OCI-LY7 (cell line): ENCODE measurements around the gene SRCIN1. TPM values are rescaled to one million over a fixed set of nuclear protein-coding genes. Genes with fewer than 3 reads are reported as not detected.

Experiments
- BruUV-seq: library from RNA; stranded (reverse); fragments of 400-500 nt; replicated peaks from 2 replicates; lab custom pipeline; 2021; lab: Mats Ljungman, UMichigan
- CTCF ChIA-PET: fragments of 300-600 bp; sonication (Branson Sonifier 250); formaldehyde crosslinking; loops from one replicate; lab custom pipeline; 2022; ENCODE audit warnings: antibody characterized with exemption; ENCODE audit not compliant: unreplicated experiment; lab: Charles Lee
- POLR2A ChIA-PET: fragments of 300-600 bp; sonication (Branson Sonifier 250); formaldehyde crosslinking; loops from one replicate; lab custom pipeline; 2022; ENCODE audit warnings: antibody characterized with exemption; lab: Charles Lee
- DNase-seq: peaks from one replicate; pipeline ENCODE4 v3.0.0-alpha.2; 2015; ENCODE audit warnings: low spot score
- H2AFZ ChIP-seq: fragments of 200-600 bp; sonication (generic), shearing (Covaris generic); 2 replicates; pipeline ENCODE4 v1.6.1; 2014; ENCODE audit warnings: mild to moderate bottlenecking, antibody characterized with exemption, low read length, moderate library complexity
- H3K27ac ChIP-seq: fragments of 200-600 bp; sonication (generic); 2 replicates; pipeline ENCODE4 v1.5.1; 2014; ENCODE audit warnings: mixed run types, low read depth, mild to moderate bottlenecking, moderate library complexity, low read length, inconsistent platforms; ENCODE audit not compliant: poor library complexity, severe bottlenecking
- H3K36me3 ChIP-seq: fragments of 200-600 bp; sonication (generic); 2 replicates; pipeline ENCODE4 v1.6.1; 2014; ENCODE audit warnings: mild to moderate bottlenecking, antibody characterized with exemption, low read length, moderate library complexity, mixed read lengths; ENCODE audit not compliant: insufficient read depth
- H3K4me1 ChIP-seq: fragments of 200-600 bp; sonication (generic); 2 replicates; pipeline ENCODE4 v1.5.1; 2014; ENCODE audit warnings: mild to moderate bottlenecking, low read length; ENCODE audit not compliant: insufficient read depth, poor library complexity, severe bottlenecking
- H3K4me2 ChIP-seq: fragments of 200-600 bp; sonication (generic); 2 replicates; pipeline ENCODE4 v1.6.1; 2014; ENCODE audit warnings: mild to moderate bottlenecking, low read length
- H3K4me3 ChIP-seq: fragments of 200-600 bp; sonication (generic); 2 replicates; pipeline ENCODE4 v1.5.1; 2014; ENCODE audit warnings: mild to moderate bottlenecking, low read depth, low read length; ENCODE audit not compliant: poor library complexity, severe bottlenecking
- H3K79me2 ChIP-seq: fragments of 200-600 bp; sonication (generic); 2 replicates; pipeline ENCODE4 v1.6.1; 2016; ENCODE audit warnings: low read depth, mild to moderate bottlenecking, low read length, moderate library complexity, mixed read lengths; ENCODE audit not compliant: insufficient read depth
- H3K9me2 ChIP-seq: fragments of 200-600 bp; sonication (generic); 2 replicates; pipeline ENCODE4 v1.6.1; 2016; ENCODE audit warnings: mild to moderate bottlenecking, low read length, mixed read lengths; ENCODE audit not compliant: insufficient read depth
- H3K9me3 ChIP-seq: fragments of 200-600 bp; sonication (generic); 2 replicates; pipeline ENCODE4 v1.6.1; 2014; ENCODE audit warnings: mild to moderate bottlenecking, mixed run types, low read length, mixed read lengths
- H4K20me1 ChIP-seq: fragments of 200-600 bp; sonication (generic); 2 replicates; pipeline ENCODE4 v1.6.1; 2014; ENCODE audit warnings: mild to moderate bottlenecking, antibody characterized with exemption, low read length, moderate library complexity, mixed read lengths; ENCODE audit not compliant: insufficient read depth
- EZH2phosphoT487 ChIP-seq: fragments of 200-600 bp; sonication (generic); IDR thresholded peaks from 2 replicates; pipeline ENCODE4 v1.6.1; 2018; ENCODE audit warnings: low read depth, borderline replicate concordance, mild to moderate bottlenecking, mixed run types, antibody characterized with exemption, low read length, moderate library complexity, mixed read lengths
- intact Hi-C: fragments of 100-400 bp; cut with micrococcal nuclease; formaldehyde crosslinking; loops from one replicate; pipeline ENCODE4 v1.10.0; 2022; ENCODE audit not compliant: unreplicated experiment
- total RNA-seq, 2 experiments: library from RNA; depleted of rRNA in 1 of 2; stranded (reverse); fragments of >200 nt in 1 of 2; shearing (Covaris generic) in 1 of 2; gene quantifications; 2 replicates each; pipeline ENCODE4 v1.2.3, GENCODE V29; 2014 to 2022
- TF ChIP-seq, protein P1 (sequence below): fragments of 200-600 bp; sonication (generic); conservative IDR thresholded peaks from 2 replicates; pipeline ENCODE4 v1.5.1; 2014; ENCODE audit warnings: mild to moderate bottlenecking, antibody characterized with exemption, low read length, moderate library complexity, mixed read lengths

Gene SRCIN1
- total RNA-seq, 2 experiments from 2014 or later, result 1.5 to 4.6 TPM

DNA sequence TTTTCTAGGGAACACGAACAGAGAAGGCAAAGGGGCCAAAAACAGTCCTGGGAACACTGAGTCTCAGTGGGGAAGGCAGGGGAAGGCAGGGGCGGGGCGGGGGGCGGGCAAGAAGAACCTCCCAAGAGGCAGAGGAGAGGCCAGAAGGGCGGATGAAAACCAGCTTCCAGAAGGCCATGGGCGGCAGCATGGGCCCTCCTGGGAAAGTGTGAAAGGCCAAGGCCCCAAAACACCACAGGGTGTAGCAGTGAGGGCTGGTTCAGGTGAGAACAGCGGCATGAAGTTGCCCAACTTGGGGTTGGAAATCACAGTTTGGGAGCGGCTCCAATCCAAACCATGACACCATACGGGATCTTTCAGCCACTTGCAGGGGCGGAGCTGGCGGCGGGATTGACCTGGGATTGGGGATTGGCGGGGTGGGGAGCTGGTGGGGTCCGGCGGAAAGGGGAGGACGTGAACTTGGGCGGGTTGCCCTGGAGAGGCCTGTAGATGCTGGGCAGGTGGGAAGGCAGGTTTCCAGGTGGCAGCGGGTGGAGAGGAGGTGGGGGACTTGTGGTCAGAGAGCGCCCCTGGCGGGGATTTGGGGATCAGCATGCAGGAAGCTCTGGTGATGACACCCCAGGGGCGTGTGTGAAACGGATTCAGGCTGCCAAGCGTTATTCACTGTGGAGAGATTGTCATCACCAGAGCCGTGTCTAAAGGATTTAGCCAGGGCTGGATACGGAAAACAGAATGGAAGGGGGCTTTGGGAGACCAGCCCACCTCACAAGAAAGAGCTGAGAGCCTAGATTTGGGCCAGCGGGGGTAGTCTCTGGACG lies 96.6 kb downstream of the SRCIN1 start:
- no peak for TF ChIP-seq EZH2phosphoT487
- TF ChIP-seq, protein P1, sequence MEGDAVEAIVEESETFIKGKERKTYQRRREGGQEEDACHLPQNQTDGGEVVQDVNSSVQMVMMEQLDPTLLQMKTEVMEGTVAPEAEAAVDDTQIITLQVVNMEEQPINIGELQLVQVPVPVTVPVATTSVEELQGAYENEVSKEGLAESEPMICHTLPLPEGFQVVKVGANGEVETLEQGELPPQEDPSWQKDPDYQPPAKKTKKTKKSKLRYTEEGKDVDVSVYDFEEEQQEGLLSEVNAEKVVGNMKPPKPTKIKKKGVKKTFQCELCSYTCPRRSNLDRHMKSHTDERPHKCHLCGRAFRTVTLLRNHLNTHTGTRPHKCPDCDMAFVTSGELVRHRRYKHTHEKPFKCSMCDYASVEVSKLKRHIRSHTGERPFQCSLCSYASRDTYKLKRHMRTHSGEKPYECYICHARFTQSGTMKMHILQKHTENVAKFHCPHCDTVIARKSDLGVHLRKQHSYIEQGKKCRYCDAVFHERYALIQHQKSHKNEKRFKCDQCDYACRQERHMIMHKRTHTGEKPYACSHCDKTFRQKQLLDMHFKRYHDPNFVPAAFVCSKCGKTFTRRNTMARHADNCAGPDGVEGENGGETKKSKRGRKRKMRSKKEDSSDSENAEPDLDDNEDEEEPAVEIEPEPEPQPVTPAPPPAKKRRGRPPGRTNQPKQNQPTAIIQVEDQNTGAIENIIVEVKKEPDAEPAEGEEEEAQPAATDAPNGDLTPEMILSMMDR, result peak; percentile 89
- no peaks in the 10 kb centered on the region for H3K9me3 ChIP-seq
- no peaks in the 10 kb centered on the region for H3K36me3 ChIP-seq
- no peaks in the 10 kb centered on the region for H3K9me2 ChIP-seq
- H3K27ac ChIP-seq, result no peak overlapping the region
- H3K4me2 ChIP-seq, result no peak overlapping the region
- intact Hi-C loops, result no loop called here
- DNase-seq, result peak; percentile 79
- CTCF ChIA-PET, result interaction anchor here (0.6 kb wide), 2 partner anchors 67 to 689 kb away, joined by 3 read pairs; no protein-coding TSS in a partner anchor
- POLR2A ChIA-PET, result interaction anchor here (0.6 kb wide), 1 partner anchor 75 kb away, joined by 3 read pairs; no protein-coding TSS in a partner anchor
- no TSS peak for BruUV-seq
- no peaks in the 10 kb centered on the region for H4K20me1 ChIP-seq
- H2AFZ ChIP-seq, result no peak overlapping the region
- no peaks in the 10 kb centered on the region for H3K4me1 ChIP-seq
- H3K79me2 ChIP-seq, result no peaks in the 10 kb centered on the region
- no peak overlapping the region for H3K4me3 ChIP-seq

DNA sequence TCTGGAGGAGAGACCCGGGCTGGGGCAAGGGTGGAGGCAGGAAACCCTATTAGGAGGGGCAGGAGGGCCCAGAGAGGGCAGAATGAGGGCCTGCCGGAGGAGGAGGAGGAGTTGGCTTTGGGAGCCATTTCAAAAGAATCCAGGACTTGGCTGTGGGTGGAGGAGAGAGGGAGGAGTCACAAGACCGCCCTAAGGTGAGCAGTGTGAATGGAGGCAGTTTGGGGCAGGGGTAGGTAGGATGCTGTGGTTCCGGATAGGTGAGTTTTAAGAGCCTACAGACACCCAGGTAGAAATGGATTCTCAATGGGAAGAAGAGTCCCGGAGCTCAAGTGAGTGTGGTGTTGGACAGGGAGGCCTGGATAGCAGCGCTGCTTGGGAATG lies 97.2 kb downstream of the SRCIN1 start:
- H3K4me1 ChIP-seq, result no peaks in the 10 kb centered on the region
- no peaks in the 10 kb centered on the region for H3K9me2 ChIP-seq
- no peaks in the 10 kb centered on the region for H3K36me3 ChIP-seq
- no peak for TF ChIP-seq EZH2phosphoT487
- no peaks in the 10 kb centered on the region for H4K20me1 ChIP-seq
- no peaks in the 10 kb centered on the region for H3K79me2 ChIP-seq
- POLR2A ChIA-PET, result no interaction called here
- no peaks in the 10 kb centered on the region for H3K9me3 ChIP-seq
- H3K27ac ChIP-seq, result no peak overlapping the region
- no peak overlapping the region for H2AFZ ChIP-seq
- no TSS peak for BruUV-seq
- CTCF ChIA-PET, result interaction anchor here (0.6 kb wide), 1 partner anchor 688 kb away, joined by 3 read pairs; no protein-coding TSS in a partner anchor
- intact Hi-C loops, result no loop called here
- H3K4me2 ChIP-seq, result no peak overlapping the region
- H3K4me3 ChIP-seq, result no peak overlapping the region
- DNase-seq, result no peak

DNA sequence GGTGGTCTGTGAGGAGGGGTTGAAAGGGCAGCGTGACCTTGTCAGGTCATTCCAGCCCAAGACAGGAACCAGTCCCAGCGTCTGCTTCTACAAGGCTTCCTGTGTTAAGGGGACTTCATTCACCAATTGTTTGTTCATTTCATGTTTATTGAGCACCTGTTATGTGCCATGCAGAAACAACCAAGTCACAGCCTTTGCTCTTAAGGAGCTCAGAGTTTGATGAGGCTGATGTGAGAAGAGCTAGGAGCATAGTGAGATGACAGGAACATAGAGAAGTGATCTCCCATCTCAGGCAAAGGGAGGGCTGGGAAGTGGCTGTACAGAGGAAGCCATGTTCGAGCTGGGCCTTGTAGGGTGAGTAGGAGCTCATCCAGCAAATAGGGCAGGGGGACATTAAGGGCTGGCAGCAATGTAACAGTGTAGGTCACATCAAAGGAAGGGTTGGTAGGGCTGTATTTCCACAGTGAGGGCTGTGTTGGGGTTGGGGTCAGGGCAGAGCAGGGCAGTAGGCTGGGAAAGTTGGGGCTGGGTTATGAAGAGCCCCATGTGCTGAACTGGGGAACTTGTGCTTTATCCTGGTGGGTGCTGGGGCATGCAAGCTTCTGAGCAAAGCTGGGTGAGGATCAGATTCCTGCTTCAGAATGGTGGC lies 97.7 kb downstream of the SRCIN1 start:
- TF ChIP-seq, protein P1, result no peak
- TF ChIP-seq EZH2phosphoT487, result no peak
- Histone ChIP-seq H3K79me2 (no peaks in the 10 kb centered on the region), H3K27ac (no peak overlapping the region), H3K4me2 (no peak overlapping the region), H3K36me3 (no peaks in the 10 kb centered on the region), H3K9me3 (no peaks in the 10 kb centered on the region), H2AFZ (no peak overlapping the region), H3K4me3 (no peak overlapping the region), H3K9me2 (no peaks in the 10 kb centered on the region), H4K20me1 (no peaks in the 10 kb centered on the region), H3K4me1 (no peaks in the 10 kb centered on the region)
- CTCF ChIA-PET, result interaction anchor here (0.5 kb wide), 1 partner anchor 34 kb away, joined by 3 read pairs; no protein-coding TSS in a partner anchor
- no TSS peak for BruUV-seq
- intact Hi-C loops, result no loop called here
- POLR2A ChIA-PET, result no interaction called here
- no peak for DNase-seq
